ENCODE measurements around the gene SLC1A3.

- TF ChIP-seq EZH2 (IDR thresholded peaks at IDR 0.05; ENCODE audit: borderline replicate concordance, low read length) = no peak
- TF ChIP-seq, protein P1, sequence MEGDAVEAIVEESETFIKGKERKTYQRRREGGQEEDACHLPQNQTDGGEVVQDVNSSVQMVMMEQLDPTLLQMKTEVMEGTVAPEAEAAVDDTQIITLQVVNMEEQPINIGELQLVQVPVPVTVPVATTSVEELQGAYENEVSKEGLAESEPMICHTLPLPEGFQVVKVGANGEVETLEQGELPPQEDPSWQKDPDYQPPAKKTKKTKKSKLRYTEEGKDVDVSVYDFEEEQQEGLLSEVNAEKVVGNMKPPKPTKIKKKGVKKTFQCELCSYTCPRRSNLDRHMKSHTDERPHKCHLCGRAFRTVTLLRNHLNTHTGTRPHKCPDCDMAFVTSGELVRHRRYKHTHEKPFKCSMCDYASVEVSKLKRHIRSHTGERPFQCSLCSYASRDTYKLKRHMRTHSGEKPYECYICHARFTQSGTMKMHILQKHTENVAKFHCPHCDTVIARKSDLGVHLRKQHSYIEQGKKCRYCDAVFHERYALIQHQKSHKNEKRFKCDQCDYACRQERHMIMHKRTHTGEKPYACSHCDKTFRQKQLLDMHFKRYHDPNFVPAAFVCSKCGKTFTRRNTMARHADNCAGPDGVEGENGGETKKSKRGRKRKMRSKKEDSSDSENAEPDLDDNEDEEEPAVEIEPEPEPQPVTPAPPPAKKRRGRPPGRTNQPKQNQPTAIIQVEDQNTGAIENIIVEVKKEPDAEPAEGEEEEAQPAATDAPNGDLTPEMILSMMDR (conservative IDR thresholded peaks at IDR 0.05 in 1 of 2, IDR thresholded peaks at IDR 0.05 in 1 of 2; ENCODE audit: extremely low read depth in 1 of 2, insufficient read depth in 1 of 2, low read depth in 1 of 2, low read length in 2 of 2) = no peak
Observed at GRCh38 chr5:36573438-36573837, 33.0 kb upstream of the SLC1A3 start.
